ENCODE measurements around the gene NEK9. TPM values are rescaled to one million over a fixed set of nuclear protein-coding genes. Genes with fewer than 3 reads are reported as not detected.
"Not testable (repeated sequence)": the region's sequence is repeated elsewhere in the genome, so short reads cannot be mapped to it uniquely, and the experiment has no call there.

The NEK9 gene
- total RNA-seq (ENCODE audit: insufficient read depth, low replicate concordance), result 61.9 TPM

DNA sequence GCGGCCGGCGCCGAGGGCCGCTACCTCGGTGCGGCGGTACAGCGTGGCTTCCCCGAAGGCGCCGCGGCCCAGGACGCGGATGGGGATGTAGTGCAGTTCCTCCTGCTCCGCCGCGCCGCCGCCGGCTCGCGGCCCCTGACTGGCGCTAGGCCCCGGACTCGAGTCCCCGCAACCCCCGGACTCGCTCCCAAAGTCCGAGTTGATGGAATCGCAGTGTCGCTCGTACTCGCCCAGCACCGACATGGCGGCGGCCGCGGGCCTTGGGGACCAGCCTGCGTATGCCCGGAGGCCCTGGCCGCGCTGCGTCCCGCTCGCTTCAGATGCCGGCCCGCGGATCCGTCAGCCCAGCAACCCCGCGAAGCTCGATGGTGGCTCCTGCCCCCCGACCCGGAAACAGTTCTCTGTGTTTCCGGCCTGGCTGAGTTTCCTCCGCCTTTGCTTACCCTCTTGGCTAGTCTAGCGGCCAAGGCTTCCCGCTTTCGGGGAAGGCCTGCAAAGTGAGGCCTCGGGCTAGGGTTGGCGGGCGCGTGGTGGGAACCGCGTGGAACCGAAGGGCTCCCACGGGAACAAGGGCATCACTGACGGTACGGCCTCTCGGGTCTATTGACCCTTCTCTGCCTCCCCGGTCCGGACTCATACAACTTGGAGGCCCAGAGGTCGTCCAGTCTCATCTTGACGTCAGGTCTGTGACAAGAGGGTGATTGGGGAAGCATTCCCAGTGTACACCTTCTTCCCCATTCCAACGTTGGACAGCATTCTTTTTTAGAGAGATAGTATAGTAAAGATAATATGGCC is at the start of gene NEK9:
Gene NEK9 (minus strand): TSS at position 370 of the 795 bp plus-strand sequence. CDS start 127 bp downstream, at position 243.
- peak; percentile 94 for DNase-seq (ENCODE audit: low spot score)

DNA sequence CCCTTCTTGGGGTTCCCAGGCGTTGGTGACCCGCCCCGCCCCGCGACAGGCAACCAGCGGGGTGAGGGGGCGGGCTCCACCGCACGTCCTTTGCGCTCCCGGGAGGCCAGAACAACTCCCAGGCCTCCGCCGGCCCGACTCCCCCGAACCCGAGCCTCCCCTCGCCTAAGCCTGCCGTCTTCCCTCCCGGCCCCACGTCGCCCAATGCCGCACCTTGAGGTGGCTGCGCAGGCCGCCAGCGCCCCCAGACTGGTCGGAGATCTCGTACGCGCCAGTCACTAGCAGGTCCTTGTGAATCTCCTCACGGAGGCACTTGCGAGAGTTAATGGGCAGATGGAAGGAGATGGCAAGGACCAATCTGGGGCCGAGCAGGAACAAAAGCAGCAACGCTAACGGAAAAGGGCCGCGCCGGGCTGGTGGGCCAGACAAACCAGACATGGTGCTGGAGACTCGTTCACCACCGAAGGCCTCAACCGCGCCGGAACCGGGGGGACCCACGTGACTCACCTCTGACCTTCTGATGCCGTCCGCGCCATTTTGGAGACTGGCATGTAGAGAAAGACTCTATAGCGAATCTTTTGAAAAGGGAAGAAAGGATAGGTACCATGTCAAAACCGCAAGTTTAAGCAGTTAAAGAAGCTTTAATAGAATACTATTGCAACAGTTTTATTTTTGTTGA is 49.4 kb upstream of the NEK9 start, which contains the start of gene TMED10:
Gene TMED10 (minus strand): TSS at position 471 of the 679 bp plus-strand sequence. CDS start 33 bp downstream, at position 438.
- peak; percentile 96 for DNase-seq (ENCODE audit: low spot score)

DNA sequence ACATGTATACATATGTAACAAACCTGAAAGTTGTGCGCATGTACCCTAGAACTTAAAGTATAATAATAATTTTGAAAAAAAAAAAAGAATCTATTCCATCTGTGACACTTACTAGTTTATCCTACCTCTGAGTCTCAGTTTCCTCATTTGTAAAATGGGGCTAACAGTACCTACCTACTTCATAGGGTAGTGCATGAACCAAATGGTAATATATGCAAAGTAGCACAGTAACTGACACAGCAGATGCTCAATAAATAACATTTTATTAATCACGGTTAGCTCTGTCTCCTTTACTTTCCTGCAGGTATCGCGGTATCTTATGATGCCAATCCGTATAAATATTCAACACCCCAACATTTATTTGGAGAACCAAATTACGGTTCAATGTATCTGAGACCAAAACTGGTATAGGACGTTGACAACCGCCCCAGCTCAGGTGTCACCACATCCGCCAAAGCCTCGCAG is 48.9 kb upstream of the NEK9 start:
- DNase-seq (ENCODE audit: low spot score), result no peak

DNA sequence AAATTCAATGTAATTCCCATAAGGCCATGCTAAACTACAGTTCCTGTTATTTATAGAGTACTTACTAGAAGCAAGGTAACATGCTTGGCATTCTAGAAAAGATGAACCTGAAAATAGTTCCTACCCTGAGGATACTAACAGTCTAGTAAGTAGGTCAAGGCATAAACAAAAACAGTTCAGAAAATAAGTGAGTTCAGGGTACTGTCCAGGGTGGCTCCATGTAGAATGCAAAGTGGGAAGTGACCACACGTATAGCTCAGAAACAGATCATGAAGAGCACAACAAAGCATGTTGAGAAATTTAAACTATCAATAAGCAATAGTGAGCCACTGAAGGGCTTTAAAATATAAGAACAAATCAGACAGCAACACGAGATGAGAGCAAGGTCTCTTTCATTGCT is 47.2 kb upstream of the NEK9 start:
- no peak for DNase-seq (ENCODE audit: low spot score)

DNA sequence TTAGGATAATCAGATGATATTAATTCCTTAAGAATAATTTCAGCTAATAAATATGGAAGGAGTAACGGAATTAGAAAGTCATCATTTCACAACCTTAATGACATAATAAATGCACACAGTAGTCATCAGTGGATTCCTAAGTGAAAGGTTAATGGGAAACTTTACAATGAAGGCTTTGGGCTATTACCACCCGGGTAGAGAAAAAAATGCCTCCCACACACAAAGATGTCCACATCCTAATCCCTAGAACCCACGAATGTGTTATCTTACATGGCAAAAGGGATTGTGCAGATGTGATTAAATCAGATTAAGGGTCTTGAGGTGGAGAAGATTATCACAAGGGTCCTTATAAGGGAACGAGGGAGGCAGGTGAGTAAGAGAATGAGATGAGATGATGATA is 43.9 kb upstream of the NEK9 start:
- DNase-seq (ENCODE audit: low spot score), result no peak

DNA sequence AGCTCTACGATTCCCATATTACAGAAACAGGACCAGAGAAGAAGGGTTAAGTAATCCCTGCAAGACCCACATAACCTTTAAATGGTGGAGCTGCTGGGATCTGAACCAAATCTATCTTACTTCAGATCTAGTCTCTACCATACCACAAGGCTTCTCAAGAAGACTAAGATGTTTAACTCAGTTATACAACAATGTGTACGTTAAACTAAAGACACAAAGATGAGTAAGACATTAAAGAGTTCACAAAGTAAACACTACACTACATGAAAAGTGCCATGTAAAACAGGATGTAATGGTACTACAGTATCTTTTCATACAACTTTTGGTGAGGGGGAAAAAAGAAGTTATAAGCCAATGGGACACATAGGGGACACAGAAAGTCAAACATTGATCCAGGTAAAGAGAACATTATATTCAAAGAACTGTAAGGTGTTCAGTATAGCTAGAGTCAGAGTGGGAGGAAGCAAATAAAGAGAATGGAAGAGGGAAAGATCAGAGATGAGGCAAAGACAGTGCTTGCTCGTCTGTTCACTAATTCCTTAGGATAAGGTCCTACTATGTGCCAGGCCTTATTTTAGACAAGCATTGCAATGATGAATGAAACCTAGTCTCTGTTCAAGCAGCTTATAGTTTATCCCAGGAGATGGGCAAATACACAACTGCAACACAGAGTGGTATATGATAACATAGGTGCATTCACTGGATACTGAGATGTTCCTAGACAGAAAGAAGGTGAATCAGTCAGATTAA is 41.9 kb upstream of the NEK9 start:
- no peak for DNase-seq (ENCODE audit: low spot score)

DNA sequence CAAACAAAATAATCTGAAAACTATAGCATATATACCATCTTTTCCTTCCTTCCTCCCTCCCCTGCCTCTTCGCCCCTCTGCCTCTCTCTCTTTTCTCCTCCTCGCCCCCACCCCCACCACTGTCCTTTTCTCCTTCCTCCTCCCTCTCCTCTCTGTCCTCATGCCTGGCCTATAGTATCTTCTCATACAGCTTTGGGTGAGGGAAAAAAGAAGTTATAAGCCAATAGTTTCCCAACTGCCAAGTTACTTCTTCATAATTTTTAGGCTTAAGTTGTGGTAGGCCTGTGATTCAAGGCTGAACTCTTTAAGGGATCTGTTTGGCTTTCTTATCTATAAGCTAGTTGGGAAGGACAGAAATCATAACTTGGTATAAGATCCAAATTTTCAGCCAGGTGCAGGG is 40.5 kb upstream of the NEK9 start:
- no peak for DNase-seq (ENCODE audit: low spot score)

DNA sequence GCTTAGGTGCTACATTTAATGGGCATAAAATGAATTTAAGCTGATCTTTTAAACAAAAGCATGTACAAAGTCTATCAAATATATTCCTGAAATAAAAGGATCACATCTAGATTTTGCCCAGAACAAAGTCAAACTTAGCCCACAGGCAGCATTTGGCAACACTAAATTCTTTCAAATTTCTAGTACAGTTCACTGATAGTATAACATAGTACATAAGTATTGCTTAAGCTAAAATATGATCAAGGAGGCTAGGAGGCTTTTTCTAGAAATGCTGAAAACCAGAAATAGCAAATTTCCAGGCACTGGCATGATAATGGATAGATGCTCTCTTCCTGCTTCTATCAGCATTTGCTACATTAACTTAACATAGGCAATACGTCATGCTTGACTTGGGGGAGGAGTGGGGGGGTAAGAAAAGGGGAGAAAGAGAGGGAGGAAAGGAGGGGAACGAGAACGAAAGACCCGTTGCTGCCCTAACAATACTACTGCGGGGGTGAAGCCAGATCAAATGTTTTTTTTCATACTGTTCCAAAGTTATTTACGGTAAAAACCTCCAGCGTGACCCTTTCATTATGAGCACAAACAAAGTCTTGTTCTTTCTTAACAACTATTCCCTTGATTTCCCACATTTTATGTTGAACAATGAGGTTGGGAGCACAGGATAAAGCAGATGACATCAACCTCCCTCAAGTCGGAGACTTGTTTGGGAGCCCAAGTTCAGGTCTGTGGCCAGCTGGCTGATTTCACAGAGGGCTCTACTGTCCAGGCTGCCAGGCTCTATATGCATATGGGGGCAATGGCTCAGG is 38.9 kb upstream of the NEK9 start:
- DNase-seq (ENCODE audit: low spot score), result peak; percentile 40

DNA sequence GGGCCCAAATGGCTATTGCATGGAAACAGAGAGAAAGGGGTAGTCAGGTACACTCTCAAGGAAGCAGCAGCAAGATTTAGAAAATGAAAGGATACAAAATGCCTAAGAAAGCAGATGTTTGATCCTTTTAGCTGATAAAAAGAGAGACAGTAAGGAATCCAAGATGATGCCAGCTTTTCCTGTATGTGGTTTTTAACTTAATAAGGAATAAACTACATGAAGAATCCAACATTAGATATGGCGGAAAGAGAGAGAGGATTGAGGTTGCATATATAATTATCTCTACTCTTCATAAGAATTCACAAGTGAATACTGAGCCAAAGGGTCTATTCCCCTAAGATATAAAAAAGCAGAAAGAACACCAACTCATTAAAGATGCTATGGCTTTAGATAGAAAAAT is 38.0 kb upstream of the NEK9 start:
- DNase-seq (ENCODE audit: low spot score), result no peak

DNA sequence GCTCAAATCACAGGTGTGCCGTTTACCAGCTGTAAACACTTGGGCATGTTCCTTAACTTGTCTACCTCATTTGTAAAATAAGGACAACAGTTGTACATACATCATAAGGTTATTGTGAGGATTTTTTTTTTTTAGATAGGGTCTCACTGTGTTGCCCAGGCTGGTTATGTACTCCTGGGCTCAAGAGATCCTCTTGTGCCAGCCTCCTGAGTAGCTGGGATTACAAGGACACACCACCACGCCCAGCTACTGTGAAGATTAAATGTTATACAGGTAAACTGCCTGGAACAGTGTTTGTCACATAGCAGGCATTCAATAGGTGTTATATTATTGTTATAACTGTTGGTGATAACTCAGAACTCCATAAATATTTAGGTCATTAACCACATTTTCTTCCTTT is 36.8 kb upstream of the NEK9 start:
- no peak for DNase-seq (ENCODE audit: low spot score)

DNA sequence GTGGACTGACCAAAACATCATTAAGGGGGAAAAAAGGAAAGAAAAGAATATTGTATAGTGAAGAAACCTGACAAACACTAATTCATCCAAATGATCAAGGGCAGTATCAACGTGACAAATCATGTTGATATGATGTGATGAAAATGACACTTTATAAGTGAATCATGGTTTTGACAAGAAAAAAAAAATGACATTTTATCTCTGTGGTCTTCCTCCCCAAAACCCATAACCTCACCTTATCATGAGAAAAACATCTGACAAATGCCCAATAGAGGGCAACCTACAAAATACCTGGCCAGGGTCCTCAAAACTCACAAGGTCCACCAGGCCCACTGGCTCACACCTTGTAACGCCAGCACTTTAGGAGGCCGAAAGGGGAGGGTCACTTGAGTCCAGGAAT is 35.8 kb upstream of the NEK9 start:
- DNase-seq (ENCODE audit: low spot score), result no peak

DNA sequence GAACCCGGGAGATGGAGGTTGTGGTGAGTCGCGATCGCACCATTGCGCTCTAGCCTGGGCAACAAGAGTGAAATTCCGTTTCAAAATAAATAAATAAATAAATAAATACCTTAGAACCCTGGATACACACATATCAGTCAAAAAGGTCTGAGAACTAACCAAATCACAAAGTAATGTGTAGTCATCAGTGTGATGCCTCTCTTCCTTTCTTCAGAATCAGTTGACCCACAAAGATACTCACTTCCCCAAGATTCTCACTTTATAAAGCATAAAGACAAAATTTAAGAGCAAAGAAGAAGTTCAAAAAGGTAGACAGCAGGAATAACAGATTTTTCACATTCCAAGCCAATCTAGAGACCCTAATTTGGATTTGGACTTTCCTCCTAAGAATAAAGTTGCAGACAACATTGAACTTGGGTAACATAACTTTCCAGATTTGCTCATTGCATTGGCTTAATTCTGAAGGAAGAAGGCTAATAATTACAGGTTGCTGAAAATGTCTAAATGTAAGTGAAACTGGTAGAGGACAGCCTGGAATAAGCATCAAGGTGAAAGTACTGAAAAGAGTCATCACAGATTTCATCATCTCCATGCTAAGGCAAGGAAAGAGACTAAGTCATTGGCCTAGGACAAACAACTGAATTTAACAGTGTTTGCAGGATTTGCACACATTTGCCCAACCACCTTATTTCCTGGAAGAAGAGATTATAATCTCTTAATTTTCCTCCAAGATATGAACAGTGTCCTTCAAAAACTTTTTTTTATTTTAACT is 32.2 kb upstream of the NEK9 start:
- DNase-seq (ENCODE audit: low spot score), result no peak

DNA sequence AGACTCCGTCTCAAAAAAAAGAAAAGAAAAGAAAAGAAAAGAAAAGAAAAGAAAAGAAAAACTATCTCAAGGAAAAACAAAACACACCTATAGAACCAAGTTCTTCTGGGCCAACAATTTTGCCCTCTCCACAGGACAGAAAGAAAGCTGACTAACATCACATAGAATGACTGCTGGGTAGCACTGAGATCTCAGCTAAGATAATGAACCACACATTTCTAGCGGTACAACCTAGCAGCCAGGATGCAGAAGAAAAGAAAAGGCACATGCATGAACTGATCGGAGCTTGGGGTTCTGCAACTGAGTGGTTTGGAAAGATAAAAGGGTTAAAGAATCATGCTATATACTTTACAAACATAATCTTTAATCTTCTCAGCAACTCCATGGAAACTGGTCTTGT is 30.1 kb upstream of the NEK9 start:
- DNase-seq (ENCODE audit: low spot score), result no peak

DNA sequence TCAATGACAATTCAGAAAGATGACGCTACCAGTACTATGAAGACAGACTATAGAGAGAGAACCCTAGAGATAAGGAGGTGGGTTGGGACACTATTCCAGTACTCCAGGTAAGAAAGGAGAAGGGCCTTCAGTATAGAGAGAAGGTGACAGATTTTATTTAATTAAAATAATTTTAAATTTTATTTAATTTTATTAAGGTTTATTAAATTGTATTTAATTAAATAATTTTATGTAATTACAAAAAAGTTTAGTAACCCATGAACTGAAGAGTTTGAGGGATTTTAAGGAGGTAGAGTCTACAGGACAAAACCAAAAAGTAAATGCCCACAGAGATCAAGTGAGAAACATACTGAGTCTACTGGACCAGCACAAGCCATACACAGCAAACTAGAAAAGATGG is 29.3 kb upstream of the NEK9 start:
- DNase-seq (ENCODE audit: low spot score), result no peak

DNA sequence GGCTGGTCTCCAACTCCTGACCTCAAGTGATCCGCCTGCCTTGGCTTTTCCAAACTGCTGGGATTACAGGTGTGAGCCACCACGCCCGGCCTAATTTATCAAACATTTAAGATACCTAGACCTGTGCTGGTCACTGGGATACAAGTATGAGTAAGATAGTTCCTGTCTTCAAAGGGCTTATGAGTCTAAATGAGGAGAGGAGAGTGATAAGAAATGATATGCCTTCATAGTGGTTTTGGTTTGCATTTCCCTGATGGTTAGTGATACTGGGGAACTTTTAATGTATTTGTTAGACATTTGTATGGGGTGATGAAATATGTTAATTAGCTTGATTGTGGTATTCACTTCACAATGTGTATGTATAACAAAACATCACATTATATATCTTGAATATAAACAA is 28.3 kb upstream of the NEK9 start:
- DNase-seq (ENCODE audit: low spot score), result no peak

DNA sequence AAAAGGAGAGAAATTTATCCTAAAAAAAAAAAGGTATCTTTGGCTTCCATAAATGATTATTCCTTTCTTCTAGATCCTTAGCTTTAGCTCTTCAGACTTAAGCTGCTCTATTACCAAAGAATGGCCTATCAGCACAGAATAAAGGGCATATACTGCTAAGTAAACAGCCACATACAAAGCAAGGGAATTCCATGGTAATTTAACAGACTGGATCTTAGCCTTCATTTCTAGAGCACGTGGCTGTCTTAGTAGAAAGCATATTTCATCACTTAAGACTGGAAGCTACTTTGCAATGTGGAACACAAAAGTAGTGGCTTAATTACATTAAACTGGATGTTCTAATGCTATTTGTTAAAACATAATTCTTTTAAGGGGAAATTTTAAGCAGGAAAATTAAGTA is 26.4 kb upstream of the NEK9 start:
- no peak for DNase-seq (ENCODE audit: low spot score)

DNA sequence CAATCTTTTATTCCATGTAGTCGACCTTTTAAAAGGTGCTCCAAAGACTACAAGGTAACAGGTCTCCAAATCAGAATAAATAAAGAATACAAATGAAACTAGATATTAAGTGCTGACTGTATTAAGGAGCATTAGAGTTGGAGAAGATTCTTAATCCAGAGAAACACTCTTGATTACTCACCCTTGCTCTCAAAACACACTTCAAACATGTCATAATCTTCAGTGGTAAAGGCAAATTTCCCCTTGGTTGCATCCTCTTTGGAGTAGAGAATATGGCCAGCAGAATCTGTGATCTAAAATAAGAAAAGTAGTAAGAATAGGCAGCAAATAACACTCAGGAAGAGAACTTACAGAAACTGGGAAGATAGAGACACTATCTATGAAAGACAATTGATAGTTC is 25.0 kb upstream of the NEK9 start:
- no peak for DNase-seq (ENCODE audit: low spot score)

DNA sequence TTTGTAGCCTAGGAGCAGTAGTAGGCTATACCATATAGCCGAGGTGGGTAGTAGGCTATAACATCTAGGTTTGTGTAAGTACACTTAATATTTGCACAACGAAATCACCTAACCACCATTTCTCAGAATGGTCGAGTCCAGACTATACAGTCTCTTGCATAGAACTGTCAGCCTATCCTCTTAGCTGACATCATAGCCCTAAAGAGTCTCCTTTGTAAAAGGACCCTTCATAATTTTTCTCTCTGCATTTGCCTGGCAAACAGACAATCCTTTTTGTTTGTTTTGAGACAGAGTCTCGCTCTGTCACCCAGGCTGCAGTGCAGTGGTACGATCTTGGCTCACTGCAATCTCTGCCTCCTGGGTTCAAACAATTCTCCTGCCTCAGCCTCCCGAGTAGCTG is 23.8 kb upstream of the NEK9 start:
- not testable (repeated sequence) for DNase-seq (ENCODE audit: low spot score)

DNA sequence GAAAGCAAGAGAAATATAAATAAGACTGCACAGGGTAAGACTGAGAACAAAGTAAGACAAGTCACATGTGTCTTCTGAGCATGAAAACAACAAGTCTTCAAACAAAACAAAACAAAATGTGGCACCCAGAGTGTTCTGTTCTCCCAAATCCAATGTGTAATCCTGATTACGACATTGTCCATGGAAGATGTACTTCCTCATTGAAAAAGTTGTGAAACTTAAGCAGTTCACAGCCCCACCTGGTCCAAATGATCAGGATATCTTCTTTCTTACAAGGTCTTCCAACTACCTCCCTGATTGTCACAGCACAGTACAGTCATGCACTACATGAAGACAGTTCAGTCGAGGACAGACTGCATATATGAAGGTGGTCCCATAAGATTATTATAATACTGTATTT is 23.3 kb upstream of the NEK9 start:
- no peak for DNase-seq (ENCODE audit: low spot score)

DNA sequence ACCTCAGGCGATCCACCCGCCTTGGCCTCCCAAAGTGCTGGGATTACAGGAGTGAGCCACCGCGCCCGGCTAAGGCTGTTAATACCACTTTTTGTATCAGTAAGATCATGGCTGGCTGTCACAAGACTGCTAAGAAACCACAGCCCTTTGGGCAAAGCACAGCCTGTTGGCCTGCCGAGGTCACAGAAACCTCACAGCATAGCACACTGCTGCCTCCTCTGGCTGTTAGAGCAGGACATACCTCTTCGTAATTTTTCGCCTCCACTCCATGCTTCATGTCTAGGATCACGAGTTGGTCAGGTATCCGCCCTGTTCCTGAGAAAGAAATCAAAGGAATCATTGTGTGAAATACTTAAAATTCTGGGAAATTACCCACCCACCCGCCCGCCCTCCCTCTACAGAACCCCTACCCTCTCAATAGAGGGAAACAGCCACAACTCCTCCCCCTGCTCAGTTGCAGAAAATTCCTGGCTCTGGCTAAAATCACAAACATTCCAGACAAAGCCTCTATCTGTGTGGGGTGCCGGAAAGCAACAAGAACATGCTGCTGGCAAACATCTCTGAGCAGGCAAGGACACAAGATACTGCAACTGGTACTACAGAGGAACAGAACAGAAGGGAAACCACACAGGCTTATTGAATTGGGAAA is 20.7 kb upstream of the NEK9 start:
- peak; percentile 95 for DNase-seq (ENCODE audit: low spot score)
